Superior temporal gyrus (tissue), 1 donor: ENCODE data around the gene AKT1S1.
A peak's percentile ranks its signal among the peaks of the same experiment; 100 is the strongest.

Experiments used
- DNase-seq: peaks from one replicate; pipeline ENCODE4 v3.0.0-alpha.2; 2016; ENCODE audit errors: extremely low spot score

Gene AKT1S1

GRCh38 chr19:49854378-49855263 is 22.5 kb downstream of the AKT1S1 start:
- no peak for DNase-seq

- DNase-seq: no peak
Observed at GRCh38 chr19:49853852-49854377, 23.2 kb downstream of the AKT1S1 start.

- no peak for DNase-seq
Observed at GRCh38 chr19:49852631-49853126, 24.5 kb downstream of the AKT1S1 start.

GRCh38 chr19:49851456-49852259 is 25.5 kb downstream of the AKT1S1 start:
- no peak for DNase-seq

GRCh38 chr19:49850487-49851342 is 26.4 kb downstream of the AKT1S1 start, which contains the start of gene PTOV1:
TSS of gene PTOV1 (plus strand) at chr19:49851159.
- peak; percentile 96 for DNase-seq

GRCh38 chr19:49850221-49850486 is 27.0 kb downstream of the AKT1S1 start:
- no peak for DNase-seq

GRCh38 chr19:49849433-49850220 is 27.5 kb downstream of the AKT1S1 start:
- DNase-seq: no peak

- DNase-seq: no peak
Observed at GRCh38 chr19:49848938-49849337, 28.2 kb downstream of the AKT1S1 start.

GRCh38 chr19:49847731-49848696 is 29.1 kb downstream of the AKT1S1 start:
- DNase-seq: no peak

GRCh38 chr19:49846408-49846807 is 30.7 kb downstream of the AKT1S1 start:
- no peak for DNase-seq

- no peak for DNase-seq
Observed at GRCh38 chr19:49845414-49845813, 31.7 kb downstream of the AKT1S1 start.

- DNase-seq: no peak
Observed at GRCh38 chr19:49844138-49845095, 32.7 kb downstream of the AKT1S1 start.

- no peak for DNase-seq
Observed at GRCh38 chr19:49843265-49843664, 33.9 kb downstream of the AKT1S1 start.

- DNase-seq: no peak
Observed at GRCh38 chr19:49840736-49841249, 36.4 kb downstream of the AKT1S1 start.

- DNase-seq: no peak
Observed at GRCh38 chr19:49840321-49840720, 36.8 kb downstream of the AKT1S1 start.

GRCh38 chr19:49839713-49840112 is 37.4 kb downstream of the AKT1S1 start:
- no peak for DNase-seq

GRCh38 chr19:49838885-49839588 is 38.1 kb downstream of the AKT1S1 start:
- DNase-seq: no peak

- no peak for DNase-seq
Observed at GRCh38 chr19:49837425-49837824, 39.7 kb downstream of the AKT1S1 start.
